ENCODE measurements around the gene OR9A4.

DNA sequence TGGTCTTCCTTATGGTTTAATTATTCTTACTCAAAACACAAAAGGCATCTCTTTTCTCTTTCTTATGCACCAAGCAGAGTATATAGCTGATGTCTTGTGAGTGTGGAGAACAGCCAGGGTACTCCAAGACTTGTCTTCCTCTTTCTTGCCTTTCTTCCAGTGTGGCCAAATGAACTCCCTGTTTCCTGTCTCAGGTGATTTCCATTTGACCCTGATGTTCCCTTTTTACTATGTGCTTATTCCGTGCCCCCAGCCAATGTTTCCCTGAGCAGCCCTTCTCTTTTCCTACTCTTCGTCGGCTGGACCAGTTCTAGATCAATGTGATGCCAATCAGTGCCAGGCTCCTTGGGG, 12.6 kb downstream of the OR9A4 start:
- TF ChIP-seq CTCF (IDR thresholded peaks at IDR 0.05 in 4 of 5, conservative IDR thresholded peaks at IDR 0.05 in 1 of 5) (no peak), POLR2A (IDR thresholded peaks at IDR 0.05) (no peak)

Measured in gastrocnemius medialis (tissue), 4 donors.